ENCODE data around the gene ADGRA3. TPM values are rescaled to one million over a fixed set of nuclear protein-coding genes. Genes with fewer than 3 reads are reported as not detected.
A peak's percentile ranks its signal among the peaks of the same experiment; 100 is the strongest.

ADGRA3 gene
- total RNA-seq, 2 experiments from 2014 or later: 2.6 to 3.2 TPM

GRCh38 chr4:22471419-22471818, 44.4 kb downstream of the ADGRA3 start:
- POLR2A ChIA-PET: no interaction called here
- DNase-seq: no peak
- H3K27me3 Mint-ChIP-seq: no peaks in the 10 kb centered on the region
- CTCF ChIA-PET: no interaction called here
- H3K36me3 Mint-ChIP-seq (ENCODE audit: low read depth): no peaks in the 10 kb centered on the region
- H3K9me3 Mint-ChIP-seq: peaks cover 3% of the 10 kb centered on the region
- no peaks in the 10 kb centered on the region for H3K4me1 Mint-ChIP-seq
- H3K4me3 Mint-ChIP-seq: no peak overlapping the region
- no peak overlapping the region for H3K27ac Mint-ChIP-seq

GRCh38 chr4:22466581-22466980, 49.3 kb downstream of the ADGRA3 start:
- Mint-ChIP-seq H3K9me3 (no peaks in the 10 kb centered on the region), H3K4me3 (no peak overlapping the region), H3K4me1 (no peaks in the 10 kb centered on the region), H3K27ac (no peak overlapping the region), H3K36me3 (ENCODE audit: low read depth) (peaks cover 1% of the 10 kb centered on the region), H3K27me3 (no peaks in the 10 kb centered on the region)
- ChIA-PET CTCF (no interaction called here), POLR2A (no interaction called here)
- DNase-seq: no peak

DNA sequence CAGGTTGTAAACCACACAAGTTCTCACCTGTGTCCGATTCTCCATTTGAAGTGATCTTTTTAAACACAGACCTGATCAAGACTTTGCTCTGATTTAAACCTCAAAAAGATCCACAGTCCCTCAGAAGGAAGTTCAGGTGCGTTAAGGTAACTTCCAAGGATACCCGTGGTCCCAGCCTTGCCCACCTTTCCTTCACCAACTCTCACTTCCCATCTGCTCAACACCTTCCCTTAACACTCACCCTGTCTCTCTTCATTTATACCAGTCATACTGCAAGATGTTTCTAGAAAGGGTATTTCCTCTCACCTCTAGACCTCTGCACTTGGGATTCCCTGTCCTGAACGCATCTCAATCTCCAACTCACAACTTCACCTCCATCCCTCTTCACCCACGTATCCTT, 49.9 kb downstream of the ADGRA3 start:
- POLR2A ChIA-PET: no interaction called here
- CTCF ChIA-PET: no interaction called here
- no peak for DNase-seq
- H3K36me3 Mint-ChIP-seq (ENCODE audit: low read depth): peaks cover 1% of the 10 kb centered on the region
- no peak overlapping the region for H3K27ac Mint-ChIP-seq
- H3K4me1 Mint-ChIP-seq: no peaks in the 10 kb centered on the region
- no peaks in the 10 kb centered on the region for H3K27me3 Mint-ChIP-seq
- no peak overlapping the region for H3K4me3 Mint-ChIP-seq
- H3K9me3 Mint-ChIP-seq: no peaks in the 10 kb centered on the region

DNA sequence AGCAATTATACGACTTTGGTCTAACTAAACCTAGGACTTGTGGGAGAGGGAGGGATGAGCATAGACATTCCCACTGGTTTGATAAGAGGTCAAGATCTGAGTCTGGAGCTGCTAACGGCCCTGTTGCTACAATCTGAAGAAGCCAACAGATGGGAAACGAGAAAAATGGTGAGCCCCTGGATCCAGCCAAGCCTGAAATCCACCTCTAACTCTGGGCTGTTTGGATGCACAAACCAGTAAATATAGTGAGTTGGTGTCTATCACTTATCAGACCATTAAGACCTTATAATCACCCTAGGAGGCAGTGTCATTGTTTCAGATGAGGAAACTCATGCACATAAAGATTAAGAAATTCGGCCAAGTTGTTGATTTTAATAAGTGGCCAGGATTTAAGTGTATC, 50.5 kb downstream of the ADGRA3 start:
- Mint-ChIP-seq H3K9me3 (no peaks in the 10 kb centered on the region), H3K27me3 (no peaks in the 10 kb centered on the region), H3K4me1 (no peaks in the 10 kb centered on the region), H3K36me3 (ENCODE audit: low read depth) (peaks cover 1% of the 10 kb centered on the region), H3K4me3 (no peak overlapping the region), H3K27ac (no peak overlapping the region)
- POLR2A ChIA-PET: no interaction called here
- CTCF ChIA-PET: no interaction called here
- DNase-seq: no peak

DNA sequence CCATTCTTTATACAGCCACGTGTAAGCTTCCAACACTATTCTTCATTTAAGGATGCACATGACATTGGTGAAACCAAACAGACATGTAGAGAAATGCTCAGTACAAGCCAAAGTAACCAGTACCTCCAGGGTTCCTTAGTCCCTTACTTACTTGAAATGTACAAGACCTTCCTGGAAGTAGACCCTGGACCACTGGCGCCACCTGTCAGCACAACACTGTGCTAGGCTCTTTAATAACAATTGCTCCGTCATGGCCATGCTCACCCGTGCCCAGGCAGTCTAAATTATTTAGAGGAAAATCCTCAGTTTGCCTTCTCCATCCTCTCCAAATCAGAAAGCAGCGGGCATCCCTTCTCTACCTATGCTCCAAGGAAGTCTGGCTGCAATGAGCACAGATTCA, 52.7 kb downstream of the ADGRA3 start:
- no peak overlapping the region for H3K27ac Mint-ChIP-seq
- no peaks in the 10 kb centered on the region for H3K4me1 Mint-ChIP-seq
- no peak overlapping the region for H3K4me3 Mint-ChIP-seq
- no peaks in the 10 kb centered on the region for H3K9me3 Mint-ChIP-seq
- H3K27me3 Mint-ChIP-seq: no peaks in the 10 kb centered on the region
- peaks cover 1% of the 10 kb centered on the region for H3K36me3 Mint-ChIP-seq (ENCODE audit: low read depth)
- CTCF ChIA-PET: interaction anchor here (0.8 kb wide), 1 partner anchor 27 kb away, joined by 3 read pairs; no protein-coding TSS in a partner anchor
- POLR2A ChIA-PET: no interaction called here
- peak; percentile 8 for DNase-seq

GRCh38 chr4:22462688-22463087, 53.2 kb downstream of the ADGRA3 start:
- H3K27me3 Mint-ChIP-seq: no peaks in the 10 kb centered on the region
- H3K36me3 Mint-ChIP-seq (ENCODE audit: low read depth): peaks cover 1% of the 10 kb centered on the region
- ChIA-PET POLR2A (no interaction called here), CTCF (interaction anchor here (0.8 kb wide), 1 partner anchor 28 kb away, joined by 3 read pairs; no protein-coding TSS in a partner anchor)
- no peaks in the 10 kb centered on the region for H3K4me1 Mint-ChIP-seq
- no peak overlapping the region for H3K4me3 Mint-ChIP-seq
- no peak overlapping the region for H3K27ac Mint-ChIP-seq
- no peak for DNase-seq
- H3K9me3 Mint-ChIP-seq: no peaks in the 10 kb centered on the region

GRCh38 chr4:22460266-22460665, 55.6 kb downstream of the ADGRA3 start:
- POLR2A ChIA-PET: no interaction called here
- Mint-ChIP-seq H3K4me1 (no peaks in the 10 kb centered on the region), H3K36me3 (ENCODE audit: low read depth) (no peaks in the 10 kb centered on the region), H3K27ac (no peak overlapping the region), H3K4me3 (no peak overlapping the region), H3K9me3 (no peaks in the 10 kb centered on the region), H3K27me3 (no peaks in the 10 kb centered on the region)
- DNase-seq: no peak
- CTCF ChIA-PET: no interaction called here

DNA sequence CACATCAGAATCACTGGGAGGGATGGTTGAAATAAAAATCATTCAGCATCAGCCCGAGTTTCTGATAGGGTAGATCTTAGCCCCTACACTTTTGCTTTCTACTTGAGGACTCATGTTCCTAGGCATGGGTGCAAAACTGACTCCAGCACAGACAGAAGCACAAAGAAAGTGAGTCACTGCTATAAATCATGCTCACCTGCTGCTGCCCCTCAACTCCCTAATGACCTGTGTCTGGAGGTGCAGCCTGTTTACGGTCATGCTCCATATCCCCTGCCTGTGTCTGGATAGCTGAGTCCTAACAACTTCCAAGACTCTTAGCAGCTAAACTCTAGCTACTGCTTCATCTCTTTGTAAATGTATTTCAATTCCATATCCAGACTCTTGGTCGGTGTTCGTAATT, 57.8 kb downstream of the ADGRA3 start:
- H3K27me3 Mint-ChIP-seq: no peaks in the 10 kb centered on the region
- H3K9me3 Mint-ChIP-seq: no peaks in the 10 kb centered on the region
- no peaks in the 10 kb centered on the region for H3K36me3 Mint-ChIP-seq (ENCODE audit: low read depth)
- no peak for DNase-seq
- no peaks in the 10 kb centered on the region for H3K4me1 Mint-ChIP-seq
- ChIA-PET CTCF (no interaction called here), POLR2A (no interaction called here)
- H3K4me3 Mint-ChIP-seq: no peak overlapping the region
- H3K27ac Mint-ChIP-seq: no peak overlapping the region

DNA sequence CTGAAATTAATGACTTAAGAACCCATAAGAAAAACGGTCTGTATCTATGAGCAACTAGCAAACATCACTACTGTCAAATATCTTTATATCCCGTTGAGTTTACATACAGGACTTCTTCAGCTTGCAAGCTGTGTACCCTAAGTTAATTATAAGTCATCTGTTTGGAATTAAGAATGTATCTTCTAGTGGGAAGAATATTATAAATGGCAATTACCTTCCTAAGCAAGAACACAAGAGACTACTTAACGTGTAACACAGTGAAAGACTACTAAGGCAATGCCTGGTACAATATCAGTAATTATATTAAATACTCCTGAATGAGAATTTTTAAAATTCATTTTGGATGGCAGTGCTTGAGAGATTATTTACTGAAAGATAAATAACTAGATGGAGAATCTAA, 58.5 kb downstream of the ADGRA3 start:
- ChIA-PET POLR2A (no interaction called here), CTCF (no interaction called here)
- DNase-seq: no peak
- Mint-ChIP-seq H3K27ac (no peak overlapping the region), H3K4me1 (no peaks in the 10 kb centered on the region), H3K36me3 (ENCODE audit: low read depth) (no peaks in the 10 kb centered on the region), H3K4me3 (no peak overlapping the region), H3K27me3 (no peaks in the 10 kb centered on the region), H3K9me3 (no peaks in the 10 kb centered on the region)

DNA sequence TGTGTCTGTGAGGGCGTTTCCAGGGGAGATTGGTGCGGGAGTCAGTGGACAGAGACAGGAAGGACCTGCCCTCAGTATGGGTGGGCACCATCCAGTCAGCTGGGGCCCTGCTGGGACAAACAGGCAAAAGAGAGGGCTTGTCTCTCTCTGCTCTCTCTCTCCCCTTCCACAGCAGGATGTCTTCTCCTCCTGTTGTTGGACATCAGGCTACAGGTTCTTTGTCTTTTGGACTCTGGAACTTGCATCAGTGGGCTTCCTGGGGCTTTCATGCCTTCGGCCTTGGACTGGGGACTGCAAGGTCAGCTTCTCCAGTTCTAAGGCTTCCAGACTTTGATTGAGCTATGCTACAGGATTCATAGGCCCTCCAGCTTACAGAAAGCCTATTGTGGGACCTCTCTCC, 59.6 kb downstream of the ADGRA3 start:
- Mint-ChIP-seq H3K27ac (no peak overlapping the region), H3K4me1 (no peaks in the 10 kb centered on the region), H3K9me3 (no peaks in the 10 kb centered on the region), H3K4me3 (no peak overlapping the region), H3K27me3 (no peaks in the 10 kb centered on the region), H3K36me3 (ENCODE audit: low read depth) (no peaks in the 10 kb centered on the region)
- no peak for DNase-seq
- CTCF ChIA-PET: no interaction called here
- POLR2A ChIA-PET: no interaction called here

GRCh38 chr4:22454955-22455354, 60.9 kb downstream of the ADGRA3 start:
- DNase-seq: no peak
- CTCF ChIA-PET: no interaction called here
- POLR2A ChIA-PET: no interaction called here
- H3K27ac Mint-ChIP-seq: no peak overlapping the region
- no peaks in the 10 kb centered on the region for H3K4me1 Mint-ChIP-seq
- no peaks in the 10 kb centered on the region for H3K36me3 Mint-ChIP-seq (ENCODE audit: low read depth)
- H3K27me3 Mint-ChIP-seq: no peaks in the 10 kb centered on the region
- H3K4me3 Mint-ChIP-seq: no peak overlapping the region
- no peaks in the 10 kb centered on the region for H3K9me3 Mint-ChIP-seq

- CTCF ChIA-PET: no interaction called here
Measured at GRCh38 chr4:22454216-22454838, 61.5 kb downstream of the ADGRA3 start.

GRCh38 chr4:22444813-22445212, 71.1 kb downstream of the ADGRA3 start:
- H3K27me3 Mint-ChIP-seq: no peaks in the 10 kb centered on the region
- H3K9me3 Mint-ChIP-seq: no peaks in the 10 kb centered on the region
- H3K4me3 Mint-ChIP-seq: peak overlapping the region; percentile 16
- no peak overlapping the region for H3K27ac Mint-ChIP-seq
- POLR2A ChIA-PET: no interaction called here
- CTCF ChIA-PET: no interaction called here
- H3K4me1 Mint-ChIP-seq: peaks cover 15% of the 10 kb centered on the region
- peaks cover 1% of the 10 kb centered on the region for H3K36me3 Mint-ChIP-seq (ENCODE audit: low read depth)
- DNase-seq: no peak

More at GRCh38 chr4:22454216-22454838, 61.5 kb downstream of the ADGRA3 start:
- H3K36me3 Mint-ChIP-seq (ENCODE audit: low read depth): no peaks in the 10 kb centered on the region
- H3K27me3 Mint-ChIP-seq: no peaks in the 10 kb centered on the region
- H3K9me3 Mint-ChIP-seq: no peaks in the 10 kb centered on the region
- H3K4me3 Mint-ChIP-seq: no peak overlapping the region
- no peaks in the 10 kb centered on the region for H3K4me1 Mint-ChIP-seq
- no peak for DNase-seq
- POLR2A ChIA-PET: no interaction called here
- no peak overlapping the region for H3K27ac Mint-ChIP-seq

DNA sequence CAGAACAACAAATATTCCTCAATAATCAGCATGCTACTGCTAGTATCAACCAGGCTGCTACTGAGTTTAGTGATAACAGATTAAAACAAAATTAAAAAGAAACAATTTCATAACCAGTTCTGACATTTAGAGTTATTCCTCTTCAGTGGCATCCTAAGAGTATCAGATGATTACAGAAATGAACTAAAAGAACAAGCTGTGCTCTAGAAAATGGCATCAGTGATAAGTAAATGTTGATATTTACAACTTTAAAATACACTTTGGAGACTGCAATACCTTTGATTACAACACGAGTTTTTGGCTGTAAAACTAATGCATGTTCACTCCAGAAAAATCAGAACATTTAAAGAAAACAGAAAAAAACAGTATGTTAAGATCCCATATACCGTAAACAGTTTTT, 72.9 kb downstream of the ADGRA3 start:
- CTCF ChIA-PET: no interaction called here
- H3K36me3 Mint-ChIP-seq (ENCODE audit: low read depth): peaks cover 1% of the 10 kb centered on the region
- H3K4me1 Mint-ChIP-seq: peaks cover 15% of the 10 kb centered on the region

More for the DNA sequence above, 72.9 kb downstream of the ADGRA3 start:
- DNase-seq: no peak
- H3K9me3 Mint-ChIP-seq: no peaks in the 10 kb centered on the region
- POLR2A ChIA-PET: no interaction called here
- H3K27me3 Mint-ChIP-seq: no peaks in the 10 kb centered on the region
- H3K27ac Mint-ChIP-seq: no peak overlapping the region
- H3K4me3 Mint-ChIP-seq: no peak overlapping the region

Data from activated CD4-positive, alpha-beta T cell treated with anti-CD3 and anti-CD28 coated beads, Interleukin-2, amount 10 ng/mL, durations not matched to agents 7 days and 5 days (primary cell).